Fibroblast of mammary gland (primary cell): ENCODE results near the gene ZNF638.
"Not testable (repeated sequence)": the region's sequence is repeated elsewhere in the genome, so short reads cannot be mapped to it uniquely, and the experiment has no call there.

Experiments
- DNase-seq: peaks from one replicate; pipeline ENCODE4 v3.0.0-alpha.2; 2010; ENCODE audit warnings: low read depth
- H3K4me3 ChIP-seq: 2 replicates; pipeline ENCODE4 v1.5.1; 2011; ENCODE audit warnings: low read depth, mild to moderate bottlenecking, low read length, moderate library complexity; ENCODE audit not compliant: control insufficient read depth
- CTCF ChIP-seq: conservative IDR thresholded peaks from 2 replicates; pipeline ENCODE4 v1.5.1; 2011; ENCODE audit warnings: low read depth, low read length, inconsistent platforms; ENCODE audit not compliant: control insufficient read depth, insufficient read depth

ZNF638 gene

DNA sequence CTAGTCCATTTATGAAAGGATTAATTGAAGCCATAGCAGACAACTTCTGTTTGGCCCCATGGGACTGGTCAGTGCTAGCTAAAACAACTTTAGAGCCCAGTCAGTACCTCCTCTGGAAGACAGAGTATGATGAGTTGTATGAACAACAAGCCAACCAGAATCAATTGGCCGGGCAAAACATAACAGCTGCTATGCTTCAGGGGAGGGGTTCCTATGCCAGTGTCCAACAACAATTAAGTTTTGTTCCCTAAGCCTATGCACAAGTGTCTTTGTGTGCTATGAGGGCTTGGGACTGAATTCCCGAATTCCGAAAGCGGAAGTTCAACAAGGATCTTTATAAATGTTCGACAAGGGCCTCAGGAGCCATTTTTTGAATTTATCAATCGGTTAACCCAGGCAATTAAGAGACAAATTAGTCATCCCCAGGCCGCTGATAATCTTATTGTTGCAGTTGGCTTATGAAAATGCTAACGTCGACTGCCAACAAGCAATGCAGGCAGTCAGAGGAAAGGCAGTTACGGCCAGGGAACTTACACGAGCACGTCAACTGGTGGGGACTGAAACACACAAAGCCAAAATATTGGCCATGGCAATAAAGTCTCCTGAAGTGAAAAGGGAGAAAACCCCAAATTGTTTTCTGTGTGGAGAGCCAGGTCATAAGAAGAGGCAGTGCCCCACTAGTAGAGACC is 57.9 kb downstream of the ZNF638 start:
- no peak for TF ChIP-seq CTCF
- no peak for DNase-seq
- no peak overlapping the region for H3K4me3 ChIP-seq

DNA sequence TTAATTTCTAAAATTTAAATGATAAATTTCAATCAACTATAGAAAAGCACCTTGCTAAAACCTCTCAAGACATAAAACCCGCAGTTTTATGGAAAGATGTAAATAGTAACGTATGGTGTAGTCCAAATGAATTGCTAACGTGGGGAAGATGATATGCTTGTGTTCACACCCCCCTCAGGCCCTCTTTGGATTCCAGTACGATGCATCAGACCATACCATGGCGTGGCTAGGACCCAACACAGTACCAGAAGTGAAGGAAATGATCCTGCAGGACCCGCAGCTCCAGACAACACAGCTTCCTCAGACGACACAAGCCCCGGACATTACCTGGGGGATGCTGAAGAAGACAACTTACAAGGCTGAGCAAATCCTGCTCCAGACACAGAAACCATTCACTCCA is 61.6 kb downstream of the ZNF638 start:
- no peak for DNase-seq
- no peak overlapping the region for H3K4me3 ChIP-seq
- TF ChIP-seq CTCF: no peak

GRCh38 chr2:71395471-71395870 is 63.9 kb downstream of the ZNF638 start:
- DNase-seq: no peak
- TF ChIP-seq CTCF: no peak
- no peak overlapping the region for H3K4me3 ChIP-seq

GRCh38 chr2:71402427-71402826 is 70.8 kb downstream of the ZNF638 start:
- no peak for DNase-seq
- no peak overlapping the region for H3K4me3 ChIP-seq
- TF ChIP-seq CTCF: no peak

DNA sequence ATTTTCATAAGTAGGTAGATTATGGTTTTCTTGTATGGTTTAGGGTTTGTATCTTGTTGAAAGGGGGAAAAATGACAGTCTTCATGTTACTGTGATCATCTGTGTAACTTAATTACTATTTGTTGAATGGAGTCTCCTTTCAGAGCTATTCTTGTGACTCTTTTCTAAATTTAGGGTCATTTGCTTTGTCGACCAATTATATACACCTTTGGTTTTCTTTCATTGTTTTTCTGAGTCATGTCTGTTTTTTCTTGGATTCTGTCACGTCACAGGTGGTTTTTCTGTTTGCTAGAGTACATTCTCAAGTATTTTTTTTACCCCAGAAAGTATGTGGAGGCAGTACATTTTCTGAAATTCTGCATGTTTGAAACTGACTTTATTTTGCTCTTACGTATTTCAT is 78.0 kb downstream of the ZNF638 start:
- no peak for DNase-seq
- H3K4me3 ChIP-seq: no peak overlapping the region
- no peak for TF ChIP-seq CTCF

GRCh38 chr2:71410696-71411095 is 79.1 kb downstream of the ZNF638 start:
- no peak overlapping the region for H3K4me3 ChIP-seq
- DNase-seq: no peak
- TF ChIP-seq CTCF: no peak

DNA sequence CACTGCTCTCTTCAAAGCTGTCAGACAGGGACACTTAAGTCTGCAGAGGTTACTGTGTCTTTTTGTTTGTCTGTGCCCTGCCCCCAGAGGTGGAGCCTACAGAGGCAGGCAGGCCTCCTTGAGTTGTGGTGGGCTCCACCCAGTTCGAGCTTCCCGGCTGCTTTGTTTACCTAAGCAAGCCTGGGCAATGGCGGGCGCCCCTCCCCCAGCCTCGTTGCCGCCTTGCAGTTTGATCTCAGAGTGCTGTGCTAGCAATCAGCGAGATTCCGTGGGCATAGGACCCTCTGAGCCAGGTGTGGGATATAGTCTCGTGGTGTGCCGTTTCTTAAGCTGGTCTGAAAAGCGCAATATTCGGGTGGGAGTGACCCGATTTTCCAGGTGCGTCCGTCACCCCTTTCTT is 85.3 kb downstream of the ZNF638 start:
- not testable (repeated sequence) for DNase-seq, H3K4me3 ChIP-seq
